Stimulated activated CD4-positive, alpha-beta T cell treated with anti-CD3 and anti-CD28 coated beads, TNF-alpha, amount 100 ng/mL, for 4 hours (primary cell): Measurements from ENCODE around the gene MTA2.

Experiments
- DNase-seq, 3 experiments: peaks; one replicate each; pipeline ENCODE4 v3.0.0-alpha.2; 2020; ENCODE audit warnings: low read depth in 3 of 3

The MTA2 gene

DNA sequence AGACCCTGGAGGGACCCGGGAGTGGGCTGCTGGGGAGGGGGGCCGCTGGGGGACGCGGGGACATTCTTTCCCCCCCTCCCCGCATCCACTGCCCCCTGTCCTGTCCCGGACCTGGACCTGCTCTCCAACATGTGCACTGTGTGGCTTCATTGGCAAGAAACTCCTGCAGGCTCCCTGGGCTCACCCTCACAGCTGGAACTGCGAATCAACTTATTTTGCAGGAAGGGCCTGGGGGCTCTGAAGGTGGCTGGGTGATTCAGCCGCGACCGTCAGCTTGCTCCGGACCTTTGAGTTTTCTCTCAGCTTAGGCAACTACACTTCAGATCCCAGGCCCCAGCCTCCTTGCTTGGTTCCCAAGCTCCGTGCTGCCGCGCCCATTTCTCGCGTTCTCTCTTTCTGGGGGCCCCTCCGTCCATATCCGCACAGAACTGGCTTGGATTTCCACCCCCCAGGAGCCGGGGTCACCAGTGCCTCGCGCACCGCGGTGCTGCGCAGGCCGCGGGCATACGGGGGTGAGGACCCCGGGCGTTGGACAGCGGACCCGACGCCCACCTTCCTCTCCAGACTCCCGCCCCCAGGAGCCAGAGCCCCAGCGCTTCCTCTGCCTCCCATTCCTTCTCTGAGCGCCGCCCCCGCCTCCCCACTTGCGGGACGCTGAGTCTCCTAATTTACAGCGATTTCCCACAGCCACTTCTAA, 54.6 kb downstream of the MTA2 start:
- DNase-seq, result no peak

DNA sequence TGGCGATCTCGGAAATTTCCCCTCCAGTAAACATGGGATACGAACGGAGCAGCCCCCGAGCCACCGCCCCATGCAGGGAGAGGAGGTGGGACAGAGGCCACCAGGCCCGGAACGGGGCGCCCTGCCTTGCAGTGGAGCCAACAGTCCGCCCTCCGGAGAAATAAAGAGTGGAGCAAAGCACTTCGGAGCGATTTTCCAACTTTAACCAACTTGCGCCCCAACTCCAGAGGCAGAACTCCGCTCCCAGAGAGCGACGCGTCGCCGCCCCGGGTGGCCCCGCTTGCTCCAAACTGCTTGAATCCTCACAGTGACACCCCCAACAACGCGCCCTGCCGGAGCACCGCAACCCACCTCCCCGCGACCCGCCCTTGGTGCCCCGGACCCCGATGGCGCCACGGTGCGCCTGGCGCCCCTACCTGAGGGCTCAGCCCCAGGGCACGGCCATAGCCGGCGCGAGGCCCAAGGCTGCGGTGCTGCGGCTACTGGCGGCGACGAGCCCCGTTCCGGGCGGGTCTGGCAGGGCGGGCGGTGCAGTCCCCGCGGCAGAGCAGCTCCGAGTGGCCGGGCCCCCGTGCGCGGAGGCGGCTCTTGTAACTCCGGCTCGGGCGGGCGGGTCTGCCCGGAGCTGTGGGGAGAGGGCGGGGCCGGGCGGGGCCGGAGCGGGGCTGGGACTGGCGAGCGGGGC, 55.3 kb downstream of the MTA2 start, which contains the start of gene AHNAK:
Gene AHNAK (minus strand): TSS at position 563 of the 685 bp plus-strand sequence. CDS start 10,708 bp downstream, outside the sequence.
- no peak for DNase-seq

DNA sequence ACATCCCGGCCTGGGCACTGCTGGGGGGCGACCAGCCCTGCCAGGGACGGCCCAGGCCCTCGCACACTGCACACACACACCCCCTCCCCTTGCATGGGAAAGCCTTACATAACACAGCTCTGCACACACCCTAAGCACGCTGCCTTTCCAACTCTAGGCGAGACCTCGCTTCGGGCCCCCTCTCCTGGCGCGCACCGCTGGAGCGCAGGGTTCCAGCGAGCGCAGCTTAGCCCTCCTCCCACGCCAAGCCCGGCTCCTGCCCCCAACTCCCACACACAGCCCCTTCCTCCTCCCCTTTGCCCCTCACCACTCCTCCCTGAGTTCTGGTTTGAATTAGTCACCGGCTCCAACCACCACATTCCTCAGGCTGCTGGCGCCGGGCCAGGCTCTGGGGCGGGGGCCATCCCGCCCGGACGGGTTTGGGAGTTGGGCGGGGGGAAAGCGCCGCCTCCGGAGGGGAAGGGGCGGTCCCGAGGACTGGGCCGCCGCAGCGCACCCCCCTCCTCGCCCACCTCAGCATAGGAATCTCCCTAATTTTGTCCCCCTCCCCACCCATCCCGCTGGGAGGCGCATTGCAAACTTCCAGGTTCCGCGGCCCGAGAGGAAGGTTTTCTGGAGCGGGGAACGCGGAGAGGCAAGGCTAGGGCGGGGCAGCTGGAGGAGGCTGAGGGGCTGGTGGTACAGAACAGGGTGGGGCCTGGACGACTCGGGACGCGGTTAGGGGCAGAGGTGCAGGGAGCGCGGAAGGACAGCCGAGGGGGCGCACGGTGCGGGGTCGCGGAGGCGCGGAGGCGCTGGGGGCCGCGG, 56.0 kb downstream of the MTA2 start:
- peak in 2 of 3 experiments; percentile 61 to 63 for DNase-seq

DNA sequence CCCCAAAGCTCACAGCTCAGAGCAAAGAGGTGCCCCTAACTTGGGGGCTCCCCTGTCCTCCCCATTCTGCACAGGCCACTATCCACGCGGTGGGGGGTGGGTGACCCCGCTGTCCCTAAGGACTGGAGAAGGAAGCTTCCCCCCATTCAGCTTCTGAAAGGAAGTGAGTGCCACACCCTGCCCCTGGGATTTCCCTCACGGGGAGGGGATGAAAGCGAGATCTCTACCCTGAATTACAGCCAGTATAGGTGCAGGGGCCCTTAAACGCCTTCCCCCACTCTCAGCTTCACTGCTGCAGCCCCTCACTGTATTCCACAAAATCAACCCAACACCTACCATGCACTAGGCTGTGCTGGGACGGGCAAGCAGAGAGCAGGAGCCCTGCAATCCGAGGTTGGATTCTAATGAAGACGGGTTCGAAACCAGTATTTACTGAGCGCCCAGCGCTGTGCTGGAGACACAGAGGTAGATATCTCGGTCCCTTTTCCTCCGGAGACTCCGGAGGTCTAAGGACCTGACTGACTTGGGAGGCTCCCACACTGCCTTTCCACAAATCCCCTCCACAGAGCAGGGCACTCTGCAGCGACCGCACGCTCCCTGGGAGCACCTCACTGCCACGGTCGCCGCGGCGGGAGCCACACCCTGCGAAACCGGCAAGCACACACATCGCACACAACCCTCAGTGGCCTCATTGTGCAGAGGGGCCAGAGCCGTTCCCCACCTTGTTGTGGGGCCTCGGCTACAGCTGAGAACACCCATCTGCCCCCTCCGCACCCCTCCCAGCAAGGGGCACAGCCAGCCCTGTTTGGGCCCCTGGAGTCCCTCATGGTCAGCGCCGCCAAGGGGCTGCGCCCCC, 56.9 kb downstream of the MTA2 start:
- DNase-seq, result no peak

DNA sequence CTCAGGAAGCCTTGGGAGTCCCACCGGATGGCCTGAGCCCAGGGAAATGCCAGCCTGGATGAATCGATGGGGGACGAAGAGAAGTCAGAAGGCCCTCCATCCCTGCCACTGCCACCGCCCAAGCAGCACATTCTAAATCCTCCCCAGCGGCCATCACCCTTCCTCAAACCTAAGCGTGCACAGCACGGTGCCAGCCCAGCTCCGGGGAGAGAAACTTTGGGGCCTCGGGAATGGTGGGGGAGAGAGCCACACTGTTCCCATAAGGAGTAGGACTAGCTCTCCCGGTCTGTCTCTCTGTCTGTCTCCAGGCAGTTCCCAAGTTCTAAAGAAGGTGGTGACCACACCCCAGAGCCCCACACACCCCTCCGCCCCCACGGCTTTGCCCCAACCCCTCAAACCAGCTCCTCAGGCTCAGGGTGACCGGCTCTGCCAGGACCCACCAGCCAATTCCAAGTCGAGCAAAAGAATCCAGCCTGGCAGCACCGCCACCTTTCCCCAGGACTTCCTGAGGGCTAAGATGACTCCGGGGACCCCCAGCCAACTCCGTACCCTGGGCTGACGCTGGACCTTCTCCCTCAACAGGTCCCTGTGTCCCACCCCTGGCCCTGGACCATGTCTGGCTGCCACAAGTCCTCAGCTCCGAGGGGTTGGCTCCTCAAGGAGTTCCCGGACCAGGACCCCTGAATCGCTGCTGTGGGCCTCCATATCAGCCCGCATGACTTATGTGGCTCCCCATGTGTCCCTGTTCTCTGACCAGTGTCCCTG, 57.8 kb downstream of the MTA2 start:
- no peak for DNase-seq
